NCI-H510A treated with DMSO at 0.1 percent for 48 hours (cell line): ENCODE measurements around the gene ZFYVE16.

Experiments used
- DNase-seq: peaks from one replicate; lab custom pipeline; 2025; lab: John Stamatoyannopoulos, UW

ZFYVE16 gene

GRCh38 chr5:80487829-80488721, 80.2 kb downstream of the ZFYVE16 start, which contains the start of gene FAM151B:
FAM151B (plus strand) TSS chr5:80488100; CDS start chr5:80488124, 24 bp downstream.
- peak; percentile 91 for DNase-seq

GRCh38 chr5:80491296-80491695, 83.4 kb downstream of the ZFYVE16 start:
- no peak for DNase-seq

- no peak for DNase-seq
These were observed 84.9 kb downstream of the ZFYVE16 start for GRCh38 chr5:80492741-80493140.

- peak; percentile 29 for DNase-seq
These were observed 85.6 kb downstream of the ZFYVE16 start for GRCh38 chr5:80493443-80493842.

- DNase-seq = no peak
These were observed 88.0 kb downstream of the ZFYVE16 start for GRCh38 chr5:80495891-80496290.

GRCh38 chr5:80502800-80503199, 94.9 kb downstream of the ZFYVE16 start:
- DNase-seq = no peak

GRCh38 chr5:80503641-80504040, 95.8 kb downstream of the ZFYVE16 start:
- DNase-seq = no peak

- no peak for DNase-seq
These were observed 97.0 kb downstream of the ZFYVE16 start for GRCh38 chr5:80504833-80505232.

GRCh38 chr5:80507663-80508062, 99.8 kb downstream of the ZFYVE16 start:
- DNase-seq = no peak

- no peak for DNase-seq
These were observed 101.0 kb downstream of the ZFYVE16 start for GRCh38 chr5:80508844-80509243.

- no peak for DNase-seq
These were observed 101.5 kb downstream of the ZFYVE16 start for GRCh38 chr5:80509362-80509761.

- no peak for DNase-seq
These were observed 109.0 kb downstream of the ZFYVE16 start for GRCh38 chr5:80516826-80517225.
